SH-SY5Y (cell line): Measurements from ENCODE around the gene RSPH9.

Experiments used
- GATA2 ChIP-seq: IDR thresholded peaks from 2 replicates; pipeline ENCODE4 v1.6.1; 2011; ENCODE audit warnings: mild to moderate bottlenecking, low read depth, low read length
- GATA3 ChIP-seq: IDR thresholded peaks from 2 replicates; pipeline ENCODE4 v1.6.1; 2011; ENCODE audit warnings: low read depth, mild to moderate bottlenecking, low read length, moderate library complexity

DNA sequence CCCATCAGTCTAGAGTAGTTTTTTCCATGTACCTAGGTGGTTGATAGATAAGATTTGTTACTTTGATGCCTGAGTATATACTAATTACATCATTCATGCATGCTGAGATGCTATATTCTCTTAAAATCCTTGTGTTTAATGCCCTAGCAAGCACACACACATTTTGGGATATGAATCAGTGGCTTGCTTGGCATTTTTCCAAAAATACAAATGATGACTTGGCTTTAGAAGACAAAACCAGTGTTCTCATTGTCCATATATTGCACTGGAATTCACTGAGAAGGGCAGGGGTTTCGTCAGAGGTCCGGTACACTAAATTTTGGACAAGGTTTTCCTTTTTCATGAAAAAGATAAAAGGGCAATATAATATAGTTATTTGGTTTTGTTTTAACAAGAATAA, 40.7 kb upstream of the RSPH9 start:
- no peak for TF ChIP-seq GATA2
- TF ChIP-seq GATA3: no peak
